HEK293 (cell line): ENCODE measurements around the gene TCF20.

Experiments
- CTCF ChIA-PET: fragments of 350-600 bp; formaldehyde crosslinking; extraction: SDS; loops from one replicate; lab custom pipeline; 2021; ENCODE audit warnings: antibody characterized with exemption; lab: Yijun Ruan, JAX
- POLR2A ChIA-PET: fragments of 300-600 bp; formaldehyde crosslinking; extraction: SDS; loops from one replicate; lab custom pipeline; 2020; ENCODE audit warnings: antibody characterized with exemption, inconsistent platforms; lab: Yijun Ruan, JAX
- H3K27ac ChIP-seq: fragments of 200-500 bp; sonication (Bioruptor generic); 2 replicates; pipeline ENCODE4 v1.5.1; 2014; ENCODE audit warnings: low read depth, low read length, control low read depth, inconsistent platforms; ENCODE audit errors: extremely low read depth
- H3K36me3 ChIP-seq, 2 experiments: fragments of 200-500 bp in 1 of 2; sonication (Bioruptor generic) in 1 of 2; 1 replicate in 1 of 2; 2 replicates in 1 of 2; pipeline ENCODE4 v1.5.1; 2014 to 2017; ENCODE audit warnings: inconsistent platforms in 2 of 2, low read length in 2 of 2; ENCODE audit not compliant: control insufficient read depth in 2 of 2, insufficient read depth in 1 of 2
- H3K4me1 ChIP-seq: fragments of 200-500 bp; sonication (Bioruptor generic); 2 replicates; pipeline ENCODE4 v1.5.1; 2014; ENCODE audit warnings: mild to moderate bottlenecking, low read length, inconsistent platforms; ENCODE audit not compliant: control insufficient read depth, insufficient read depth
- H3K4me3 ChIP-seq: 2 replicates; pipeline ENCODE4 v1.5.1; 2011; ENCODE audit warnings: low read depth, mild to moderate bottlenecking, control low read depth, low read length, moderate library complexity
- H3K9me3 ChIP-seq: fragments of 200-500 bp; sonication (Bioruptor generic); 2 replicates; pipeline ENCODE4 v1.5.1; 2014; ENCODE audit warnings: low read depth, low read length, inconsistent platforms; ENCODE audit not compliant: control insufficient read depth, insufficient read depth
- GLIS2 ChIP-seq: fragments of 450-650 bp; formaldehyde crosslinking; IDR thresholded peaks from 2 replicates; pipeline ENCODE4 v1.5.1; 2016; ENCODE audit warnings: missing biosample characterization, missing genetic modification characterization
- KLF16 ChIP-seq: fragments of 450-650 bp; formaldehyde crosslinking; IDR thresholded peaks from 2 replicates; pipeline ENCODE4 v1.5.1; 2017; ENCODE audit warnings: missing biosample characterization, missing genetic modification characterization
- KLF9 ChIP-seq: fragments of 450-650 bp; formaldehyde crosslinking; IDR thresholded peaks from 2 replicates; pipeline ENCODE4 v1.5.1; 2016; ENCODE audit warnings: missing biosample characterization, missing genetic modification characterization, low read depth
- MYNN ChIP-seq: fragments of 450-650 bp; formaldehyde crosslinking; IDR thresholded peaks from 2 replicates; pipeline ENCODE4 v1.5.1; 2016; ENCODE audit warnings: missing biosample characterization, missing genetic modification characterization, borderline replicate concordance
- OVOL3 ChIP-seq: fragments of 450-650 bp; formaldehyde crosslinking; IDR thresholded peaks from 2 replicates; pipeline ENCODE4 v1.5.1; 2016; ENCODE audit warnings: missing biosample characterization, missing genetic modification characterization
- PRDM1 ChIP-seq: fragments of 450-650 bp; formaldehyde crosslinking; IDR thresholded peaks from 2 replicates; pipeline ENCODE4; 2016; ENCODE audit warnings: missing biosample characterization, missing genetic modification characterization
- RBAK ChIP-seq: fragments of 450-650 bp; formaldehyde crosslinking; IDR thresholded peaks from 2 replicates; pipeline ENCODE4 v1.5.1; 2016; ENCODE audit warnings: missing biosample characterization, missing genetic modification characterization
- REPIN1 ChIP-seq: fragments of 450-650 bp; formaldehyde crosslinking; IDR thresholded peaks from 2 replicates; pipeline ENCODE4 v1.5.1; 2017; ENCODE audit warnings: missing biosample characterization, missing genetic modification characterization, low read depth
- SCRT2 ChIP-seq: fragments of 450-650 bp; formaldehyde crosslinking; IDR thresholded peaks from 2 replicates; pipeline ENCODE4 v1.5.1; 2016; ENCODE audit warnings: missing biosample characterization, missing genetic modification characterization
- TRIM28 ChIP-seq: IDR thresholded peaks from 2 replicates; pipeline ENCODE4 v1.6.1; 2011; ENCODE audit warnings: low read length, control low read depth, borderline replicate concordance
- ZBTB8A ChIP-seq: fragments of 450-650 bp; formaldehyde crosslinking; IDR thresholded peaks from 2 replicates; pipeline ENCODE4 v1.5.1; 2016; ENCODE audit warnings: missing biosample characterization, missing genetic modification characterization
- ZFP37 ChIP-seq: fragments of 450-650 bp; formaldehyde crosslinking; IDR thresholded peaks from 2 replicates; pipeline ENCODE4 v1.5.1; 2016; ENCODE audit warnings: missing biosample characterization, missing genetic modification characterization
- ZNF112 ChIP-seq: fragments of 450-650 bp; formaldehyde crosslinking; IDR thresholded peaks from 2 replicates; pipeline ENCODE4 v1.5.0; 2017; ENCODE audit warnings: missing biosample characterization, missing genetic modification characterization
- ZNF16 ChIP-seq: fragments of 450-650 bp; formaldehyde crosslinking; IDR thresholded peaks from 2 replicates; pipeline ENCODE4 v1.5.1; 2016; ENCODE audit warnings: low read depth, missing biosample characterization, missing genetic modification characterization
- ZNF521 ChIP-seq: fragments of 450-650 bp; formaldehyde crosslinking; IDR thresholded peaks from 2 replicates; pipeline ENCODE4 v1.5.1; 2017; ENCODE audit warnings: missing biosample characterization, mild to moderate bottlenecking, missing genetic modification characterization
- ZNF555 ChIP-seq: fragments of 450-650 bp; formaldehyde crosslinking; conservative IDR thresholded peaks from 2 replicates; pipeline ENCODE4 v1.5.1; 2017; ENCODE audit warnings: missing biosample characterization, mild to moderate bottlenecking, missing genetic modification characterization, inconsistent platforms
- ZNF560 ChIP-seq: fragments of 450-650 bp; formaldehyde crosslinking; IDR thresholded peaks from 2 replicates; pipeline ENCODE4 v1.5.1; 2017; ENCODE audit warnings: missing biosample characterization, missing genetic modification characterization, borderline replicate concordance
- ZNF600 ChIP-seq: fragments of 450-650 bp; formaldehyde crosslinking; IDR thresholded peaks from 2 replicates; pipeline ENCODE4 v1.5.1; 2016; ENCODE audit warnings: missing biosample characterization, missing genetic modification characterization
- TF ChIP-seq, protein P1 (sequence below): fragments of 450-650 bp; formaldehyde crosslinking; IDR thresholded peaks from 2 replicates; pipeline ENCODE4 v1.5.1; 2016; ENCODE audit warnings: missing biosample characterization, missing genetic modification characterization
- TF ChIP-seq, protein P2 (sequence below): fragments of 450-650 bp; formaldehyde crosslinking; IDR thresholded peaks from 2 replicates; pipeline ENCODE4 v1.5.1; 2016; ENCODE audit warnings: missing biosample characterization, missing genetic modification characterization
- TF ChIP-seq, protein P3 (sequence below): fragments of 450-650 bp; formaldehyde crosslinking; IDR thresholded peaks from 2 replicates; pipeline ENCODE4 v1.5.1; 2016; ENCODE audit warnings: missing biosample characterization, missing genetic modification characterization
- TF ChIP-seq, protein P4 (sequence below): fragments of 450-650 bp; formaldehyde crosslinking; IDR thresholded peaks from 2 replicates; pipeline ENCODE4 v1.5.1; 2016; ENCODE audit warnings: missing biosample characterization, missing genetic modification characterization
- TF ChIP-seq, protein P5 (sequence below): fragments of 450-650 bp; formaldehyde crosslinking; IDR thresholded peaks from 2 replicates; pipeline ENCODE4 v1.5.1; 2016; ENCODE audit warnings: missing biosample characterization, missing genetic modification characterization

Gene TCF20

DNA sequence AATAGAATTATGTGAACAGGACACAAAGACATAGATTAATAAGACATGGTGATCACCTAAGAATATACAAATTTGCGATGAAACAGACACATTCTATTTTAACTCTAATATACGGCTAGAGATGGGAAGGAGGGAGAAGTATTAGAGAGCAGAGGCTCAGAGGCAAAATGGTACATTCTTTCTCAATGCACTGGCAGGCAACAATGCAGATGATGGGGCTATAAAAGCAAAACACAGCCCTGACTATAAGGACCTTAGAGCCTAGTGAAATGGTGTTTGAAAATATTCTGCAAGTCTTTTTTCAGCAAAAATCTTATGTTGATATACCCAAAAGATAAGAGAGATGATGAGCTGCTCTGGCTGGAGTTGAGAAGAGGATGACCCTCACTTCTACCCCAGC, 13.1 kb downstream of the TCF20 start:
- Histone ChIP-seq H3K9me3 (no peaks in the 10 kb centered on the region), H3K27ac (no peak overlapping the region), H3K36me3 (no peaks in the 10 kb centered on the region; a peak in 1 of 3 replicates), H3K4me1 (peaks cover 11% of the 10 kb centered on the region), H3K4me3 (no peak overlapping the region)
- TF ChIP-seq, protein P1, sequence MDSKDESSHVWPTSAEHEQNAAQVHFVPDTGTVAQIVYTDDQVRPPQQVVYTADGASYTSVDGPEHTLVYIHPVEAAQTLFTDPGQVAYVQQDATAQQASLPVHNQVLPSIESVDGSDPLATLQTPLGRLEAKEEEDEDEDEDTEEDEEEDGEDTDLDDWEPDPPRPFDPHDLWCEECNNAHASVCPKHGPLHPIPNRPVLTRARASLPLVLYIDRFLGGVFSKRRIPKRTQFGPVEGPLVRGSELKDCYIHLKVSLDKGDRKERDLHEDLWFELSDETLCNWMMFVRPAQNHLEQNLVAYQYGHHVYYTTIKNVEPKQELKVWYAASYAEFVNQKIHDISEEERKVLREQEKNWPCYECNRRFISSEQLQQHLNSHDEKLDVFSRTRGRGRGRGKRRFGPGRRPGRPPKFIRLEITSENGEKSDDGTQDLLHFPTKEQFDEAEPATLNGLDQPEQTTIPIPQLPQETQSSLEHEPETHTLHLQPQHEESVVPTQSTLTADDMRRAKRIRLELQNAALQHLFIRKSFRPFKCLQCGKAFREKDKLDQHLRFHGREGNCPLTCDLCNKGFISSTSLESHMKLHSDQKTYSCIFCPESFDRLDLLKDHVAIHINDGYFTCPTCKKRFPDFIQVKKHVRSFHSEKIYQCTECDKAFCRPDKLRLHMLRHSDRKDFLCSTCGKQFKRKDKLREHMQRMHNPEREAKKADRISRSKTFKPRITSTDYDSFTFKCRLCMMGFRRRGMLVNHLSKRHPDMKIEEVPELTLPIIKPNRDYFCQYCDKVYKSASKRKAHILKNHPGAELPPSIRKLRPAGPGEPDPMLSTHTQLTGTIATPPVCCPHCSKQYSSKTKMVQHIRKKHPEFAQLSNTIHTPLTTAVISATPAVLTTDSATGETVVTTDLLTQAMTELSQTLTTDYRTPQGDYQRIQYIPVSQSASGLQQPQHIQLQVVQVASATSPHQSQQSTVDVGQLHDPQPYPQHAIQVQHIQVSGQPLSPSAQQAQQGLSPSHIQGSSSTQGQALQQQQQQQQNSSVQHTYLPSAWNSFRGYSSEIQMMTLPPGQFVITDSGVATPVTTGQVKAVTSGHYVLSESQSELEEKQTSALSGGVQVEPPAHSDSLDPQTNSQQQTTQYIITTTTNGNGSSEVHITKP (tag by site-specific recombination): 0 out of 2 replicates have a peak, but pooled peaks have one; percentile 10
- no peak for TF ChIP-seq GLIS2 (tag by site-specific recombination)
- TF ChIP-seq KLF16 (tag by site-specific recombination): no peak
- no peak for TF ChIP-seq ZNF560 (tag by site-specific recombination)
- TF ChIP-seq ZFP37 (tag by site-specific recombination): no peak
- ChIA-PET CTCF (interaction anchor here (0.6 to 1.8 kb wide), 3 partner anchors 31 to 186 kb away, joined by 3 to 5 read pairs (median 5); no protein-coding TSS in a partner anchor), POLR2A (no interaction called here)

DNA sequence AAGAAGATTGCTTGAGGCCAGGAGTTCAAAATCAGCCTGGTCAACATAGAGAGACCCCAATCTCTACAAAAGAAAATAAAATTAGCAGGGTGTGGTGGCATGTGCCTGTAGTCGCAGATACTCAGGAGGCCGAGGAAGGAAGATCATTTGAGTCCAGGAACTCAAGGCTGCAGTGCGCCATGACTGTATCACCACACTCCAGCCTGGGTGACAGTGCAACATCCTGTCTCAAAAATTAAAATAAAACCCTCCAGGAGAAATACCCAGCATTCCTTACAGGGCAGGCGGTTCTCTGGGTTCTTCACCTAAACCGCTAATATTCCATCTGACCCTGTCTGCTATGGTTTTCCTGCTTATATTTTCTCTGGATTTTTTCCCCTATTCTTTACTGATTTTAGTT, 13.5 kb downstream of the TCF20 start:
- no peak for TF ChIP-seq RBAK (tag by site-specific recombination)
- TF ChIP-seq ZNF112 (tag by site-specific recombination): no peak
- TF ChIP-seq OVOL3 (tag by site-specific recombination): no peak
- TF ChIP-seq ZNF600 (tag by site-specific recombination): no peak
- no peak for TF ChIP-seq ZFP37 (tag by site-specific recombination)
- TF ChIP-seq SCRT2: no peak
- no peak for TF ChIP-seq ZNF555 (tag by site-specific recombination)
- TF ChIP-seq, protein P2, sequence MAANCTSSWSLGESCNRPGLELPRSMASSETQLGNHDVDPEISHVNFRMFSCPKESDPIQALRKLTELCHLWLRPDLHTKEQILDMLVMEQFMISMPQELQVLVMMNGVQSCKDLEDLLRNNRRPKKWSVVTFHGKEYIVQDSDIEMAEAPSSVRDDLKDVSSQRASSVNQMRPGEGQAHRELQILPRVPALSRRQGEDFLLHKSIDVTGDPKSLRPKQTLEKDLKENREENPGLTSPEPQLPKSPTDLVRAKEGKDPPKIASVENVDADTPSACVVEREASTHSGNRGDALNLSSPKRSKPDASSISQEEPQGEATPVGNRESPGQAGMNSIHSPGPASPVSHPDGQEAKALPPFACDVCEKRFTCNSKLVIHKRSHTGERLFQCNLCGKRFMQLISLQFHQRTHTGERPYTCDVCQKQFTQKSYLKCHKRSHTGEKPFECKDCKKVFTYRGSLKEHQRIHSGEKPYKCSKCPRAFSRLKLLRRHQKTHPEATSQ (tag by site-specific recombination): no peak
- TF ChIP-seq TRIM28: no peak
- no peak for TF ChIP-seq ZNF521 (tag by site-specific recombination)
- TF ChIP-seq, protein P3, sequence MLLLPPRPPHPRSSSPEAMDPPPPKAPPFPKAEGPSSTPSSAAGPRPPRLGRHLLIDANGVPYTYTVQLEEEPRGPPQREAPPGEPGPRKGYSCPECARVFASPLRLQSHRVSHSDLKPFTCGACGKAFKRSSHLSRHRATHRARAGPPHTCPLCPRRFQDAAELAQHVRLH: no peak
- TF ChIP-seq, all 188 proteins: peak for 0
- POLR2A ChIA-PET: no interaction called here
- Histone ChIP-seq H3K4me1 (peaks cover 11% of the 10 kb centered on the region), H3K36me3 (no peaks in the 10 kb centered on the region; a peak in 1 of 3 replicates), H3K4me3 (no peak overlapping the region), H3K27ac (peak overlapping the region; percentile 16; the same call in 1 of the 2 replicates), H3K9me3 (no peaks in the 10 kb centered on the region)
- CTCF ChIA-PET: interaction anchor here (0.7 to 1.8 kb wide), 3 partner anchors 54 to 187 kb away, joined by 3 to 5 read pairs (median 4); no protein-coding TSS in a partner anchor

DNA sequence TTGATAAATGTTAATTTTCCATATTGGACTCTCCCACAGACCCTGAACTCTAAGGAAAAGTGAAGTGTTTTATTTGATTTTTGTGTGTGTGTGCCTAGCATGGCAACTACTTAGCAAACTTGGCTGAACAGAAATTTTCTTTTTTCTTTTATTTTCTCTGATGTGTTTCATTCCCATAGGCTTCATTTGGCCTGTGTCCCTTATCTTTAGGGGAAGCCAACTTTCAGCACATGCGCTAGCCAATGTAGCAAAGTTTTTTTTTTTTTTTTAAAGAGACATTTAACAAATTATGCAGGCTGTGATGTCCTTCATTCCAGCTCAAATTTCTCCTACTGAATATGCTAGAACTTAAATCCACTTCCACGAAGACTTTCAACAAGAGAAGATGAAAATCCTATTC, 14.2 kb downstream of the TCF20 start:
- no peaks in the 10 kb centered on the region for H3K9me3 ChIP-seq
- H3K36me3 ChIP-seq: no peaks in the 10 kb centered on the region; a peak in 1 of 3 replicates
- ChIA-PET CTCF (interaction anchor here (0.7 kb wide), 1 partner anchor 98 kb away, joined by 4 read pairs; no protein-coding TSS in a partner anchor), POLR2A (no interaction called here)
- no peak overlapping the region for H3K4me3 ChIP-seq
- peaks cover 11% of the 10 kb centered on the region for H3K4me1 ChIP-seq
- H3K27ac ChIP-seq: no peak overlapping the region; the same call in 1 of the 2 replicates
- TF ChIP-seq ZNF16 (no peak), PRDM1 (no peak), MYNN (no peak), ZBTB8A (tag by site-specific recombination) (no peak), REPIN1 (no peak), KLF9 (tag by site-specific recombination) (no peak)
- TF ChIP-seq, protein P4, sequence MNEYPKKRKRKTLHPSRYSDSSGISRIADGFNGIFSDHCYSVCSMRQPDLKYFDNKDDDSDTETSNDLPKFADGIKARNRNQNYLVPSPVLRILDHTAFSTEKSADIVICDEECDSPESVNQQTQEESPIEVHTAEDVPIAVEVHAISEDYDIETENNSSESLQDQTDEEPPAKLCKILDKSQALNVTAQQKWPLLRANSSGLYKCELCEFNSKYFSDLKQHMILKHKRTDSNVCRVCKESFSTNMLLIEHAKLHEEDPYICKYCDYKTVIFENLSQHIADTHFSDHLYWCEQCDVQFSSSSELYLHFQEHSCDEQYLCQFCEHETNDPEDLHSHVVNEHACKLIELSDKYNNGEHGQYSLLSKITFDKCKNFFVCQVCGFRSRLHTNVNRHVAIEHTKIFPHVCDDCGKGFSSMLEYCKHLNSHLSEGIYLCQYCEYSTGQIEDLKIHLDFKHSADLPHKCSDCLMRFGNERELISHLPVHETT (tag by site-specific recombination): no peak
- TF ChIP-seq, protein P5, sequence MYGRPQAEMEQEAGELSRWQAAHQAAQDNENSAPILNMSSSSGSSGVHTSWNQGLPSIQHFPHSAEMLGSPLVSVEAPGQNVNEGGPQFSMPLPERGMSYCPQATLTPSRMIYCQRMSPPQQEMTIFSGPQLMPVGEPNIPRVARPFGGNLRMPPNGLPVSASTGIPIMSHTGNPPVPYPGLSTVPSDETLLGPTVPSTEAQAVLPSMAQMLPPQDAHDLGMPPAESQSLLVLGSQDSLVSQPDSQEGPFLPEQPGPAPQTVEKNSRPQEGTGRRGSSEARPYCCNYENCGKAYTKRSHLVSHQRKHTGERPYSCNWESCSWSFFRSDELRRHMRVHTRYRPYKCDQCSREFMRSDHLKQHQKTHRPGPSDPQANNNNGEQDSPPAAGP (tag by site-specific recombination): no peak
